ENCODE measurements around the gene SORCS3. TPM values are rescaled to one million over a fixed set of nuclear protein-coding genes. Genes with fewer than 3 reads are reported as not detected.

SORCS3 gene
- total and polyA plus RNA-seq, 7 donors, result 0.15 to 1.1 (median 0.33) TPM; not detected in 2

DNA sequence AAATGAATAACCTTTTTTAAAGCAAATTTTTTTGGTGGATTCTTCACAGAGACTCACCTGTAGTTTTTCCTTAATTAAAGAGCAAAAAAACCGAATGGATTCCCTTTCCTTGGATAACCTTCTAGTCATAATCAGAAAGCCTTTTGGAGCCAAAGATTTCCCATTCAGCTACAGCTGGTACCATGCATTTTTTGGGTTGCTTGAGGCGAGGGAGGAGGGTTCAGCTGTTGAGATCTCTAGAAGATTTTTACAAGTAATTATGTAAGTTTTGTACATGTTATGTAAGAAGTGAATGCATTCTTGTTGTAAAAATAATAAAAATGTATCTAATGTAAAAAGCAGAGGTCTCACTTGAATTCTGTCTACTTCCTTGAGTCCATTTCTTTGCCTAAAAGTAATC, 463.2 kb downstream of the SORCS3 start:
- no peak overlapping the region for H3K4me3 ChIP-seq
- H3K36me3 ChIP-seq, result no peaks in the 10 kb centered on the region
- intact Hi-C loops (cut with DNase I), result no loop called here
- no peaks in the 10 kb centered on the region for H3K27me3 ChIP-seq
- TF ChIP-seq POLR2AphosphoS5 (IDR thresholded peaks at IDR 0.05), result no peak
- TF ChIP-seq EP300 (IDR thresholded peaks at IDR 0.05), result no peak
- TF ChIP-seq, protein P1, sequence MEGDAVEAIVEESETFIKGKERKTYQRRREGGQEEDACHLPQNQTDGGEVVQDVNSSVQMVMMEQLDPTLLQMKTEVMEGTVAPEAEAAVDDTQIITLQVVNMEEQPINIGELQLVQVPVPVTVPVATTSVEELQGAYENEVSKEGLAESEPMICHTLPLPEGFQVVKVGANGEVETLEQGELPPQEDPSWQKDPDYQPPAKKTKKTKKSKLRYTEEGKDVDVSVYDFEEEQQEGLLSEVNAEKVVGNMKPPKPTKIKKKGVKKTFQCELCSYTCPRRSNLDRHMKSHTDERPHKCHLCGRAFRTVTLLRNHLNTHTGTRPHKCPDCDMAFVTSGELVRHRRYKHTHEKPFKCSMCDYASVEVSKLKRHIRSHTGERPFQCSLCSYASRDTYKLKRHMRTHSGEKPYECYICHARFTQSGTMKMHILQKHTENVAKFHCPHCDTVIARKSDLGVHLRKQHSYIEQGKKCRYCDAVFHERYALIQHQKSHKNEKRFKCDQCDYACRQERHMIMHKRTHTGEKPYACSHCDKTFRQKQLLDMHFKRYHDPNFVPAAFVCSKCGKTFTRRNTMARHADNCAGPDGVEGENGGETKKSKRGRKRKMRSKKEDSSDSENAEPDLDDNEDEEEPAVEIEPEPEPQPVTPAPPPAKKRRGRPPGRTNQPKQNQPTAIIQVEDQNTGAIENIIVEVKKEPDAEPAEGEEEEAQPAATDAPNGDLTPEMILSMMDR (IDR thresholded peaks at IDR 0.05), result no peak
- no peak for TF ChIP-seq POLR2A (IDR thresholded peaks at IDR 0.05)
- no peak for DNase-seq
- no peaks in the 10 kb centered on the region for H3K4me1 ChIP-seq
- H3K9me3 ChIP-seq, result no peaks in the 10 kb centered on the region
- WGBS, 2 donors, result 75 to 76% methylated on average over 2 of the region's 2 CpGs
- no peak overlapping the region for H3K27ac ChIP-seq

DNA sequence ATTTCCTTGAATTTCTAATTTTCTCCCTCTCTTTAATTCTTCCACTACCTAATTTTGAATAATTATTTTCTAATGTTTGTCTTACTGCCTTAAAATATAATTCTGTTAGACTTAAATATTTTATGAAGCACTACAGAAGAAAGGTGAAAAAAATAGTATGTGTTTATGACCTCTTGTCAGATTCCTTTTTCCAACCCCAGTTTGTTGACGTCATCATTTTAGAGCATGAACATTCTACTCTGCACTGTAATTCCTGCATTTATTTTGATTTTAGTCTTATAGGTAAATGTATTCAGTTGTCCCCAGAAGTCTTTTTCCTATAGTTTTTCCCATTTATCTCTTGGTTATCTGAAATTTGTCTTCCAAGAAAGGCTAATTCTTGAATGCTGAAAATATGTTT, 468.1 kb downstream of the SORCS3 start:
- no peak overlapping the region for H3K4me3 ChIP-seq
- DNase-seq, result no peak
- no peaks in the 10 kb centered on the region for H3K27me3 ChIP-seq
- no peak overlapping the region for H3K27ac ChIP-seq
- no peaks in the 10 kb centered on the region for H3K36me3 ChIP-seq
- no peaks in the 10 kb centered on the region for H3K9me3 ChIP-seq
- TF ChIP-seq POLR2AphosphoS5 (IDR thresholded peaks at IDR 0.05) (no peak), EP300 (IDR thresholded peaks at IDR 0.05) (no peak), POLR2A (IDR thresholded peaks at IDR 0.05) (no peak)
- TF ChIP-seq, protein P1 (IDR thresholded peaks at IDR 0.05), result no peak
- no peaks in the 10 kb centered on the region for H3K4me1 ChIP-seq
- intact Hi-C loops (cut with DNase I), result no loop called here
- WGBS, 2 donors, result 86% methylated on average over 1 of the region's 1 CpG

- no peaks in the 10 kb centered on the region for H3K4me1 ChIP-seq
- WGBS, 2 donors, result 62 to 68% methylated on average over 6 of the region's 6 CpGs
- no peaks in the 10 kb centered on the region for H3K9me3 ChIP-seq
- no peak for DNase-seq
- H3K4me3 ChIP-seq, result no peak overlapping the region
- no peaks in the 10 kb centered on the region for H3K36me3 ChIP-seq
- TF ChIP-seq EP300 (IDR thresholded peaks at IDR 0.05) (no peak), POLR2AphosphoS5 (IDR thresholded peaks at IDR 0.05) (no peak)
- TF ChIP-seq, protein P1 (IDR thresholded peaks at IDR 0.05), result no peak
- H3K27me3 ChIP-seq, result no peaks in the 10 kb centered on the region
- intact Hi-C loops (cut with DNase I), result no loop called here
- H3K27ac ChIP-seq, result no peak overlapping the region
These were observed 471.8 kb downstream of the SORCS3 start for GRCh38 chr10:105112862-105113261.

- 77 to 81% methylated on average over 3 of the region's 3 CpGs for WGBS, 2 donors
These were observed 472.6 kb downstream of the SORCS3 start for GRCh38 chr10:105113666-105114065.

DNA sequence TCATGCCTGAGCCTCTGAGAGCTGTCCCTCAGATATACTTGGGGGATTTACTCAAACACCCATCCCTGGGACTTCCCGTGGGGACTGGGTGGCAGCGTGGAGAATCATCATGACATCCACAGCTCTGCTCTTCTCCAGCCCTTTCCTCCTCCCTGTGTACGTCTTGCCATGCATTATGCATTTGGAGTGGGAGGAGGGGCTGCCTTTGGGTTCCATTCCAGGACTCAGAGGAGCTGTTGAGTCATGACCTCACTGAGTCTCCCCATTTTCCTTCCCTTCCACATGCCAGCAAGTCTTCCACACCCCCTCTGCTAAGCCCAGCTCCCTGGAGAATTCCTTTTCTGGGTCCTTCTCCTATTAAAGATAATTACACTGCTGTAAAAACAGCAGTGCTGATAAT, 480.7 kb downstream of the SORCS3 start:
- intact Hi-C loops (cut with DNase I), result no loop called here
- H3K4me1 ChIP-seq, result no peaks in the 10 kb centered on the region
- H3K36me3 ChIP-seq, result no peaks in the 10 kb centered on the region
- H3K9me3 ChIP-seq, result no peaks in the 10 kb centered on the region
- 84 to 89% methylated on average over 3 of the region's 3 CpGs for WGBS, 2 donors
- no peaks in the 10 kb centered on the region for H3K27me3 ChIP-seq
- H3K4me3 ChIP-seq, result no peak overlapping the region
- TF ChIP-seq POLR2AphosphoS5 (IDR thresholded peaks at IDR 0.05), result no peak
- no peak for DNase-seq
- no peak overlapping the region for H3K27ac ChIP-seq

More at GRCh38 chr10:105113666-105114065, 472.6 kb downstream of the SORCS3 start:
- TF ChIP-seq, protein P1 (IDR thresholded peaks at IDR 0.05), result no peak
- no peak for TF ChIP-seq POLR2AphosphoS5 (IDR thresholded peaks at IDR 0.05)
- no peak for TF ChIP-seq POLR2A (IDR thresholded peaks at IDR 0.05)
- TF ChIP-seq EP300 (IDR thresholded peaks at IDR 0.05), result no peak
- H3K4me1 ChIP-seq, result no peaks in the 10 kb centered on the region
- DNase-seq, result no peak
- intact Hi-C loops (cut with DNase I), result no loop called here
- no peaks in the 10 kb centered on the region for H3K27me3 ChIP-seq
- no peak overlapping the region for H3K27ac ChIP-seq
- no peaks in the 10 kb centered on the region for H3K9me3 ChIP-seq
- H3K4me3 ChIP-seq, result no peak overlapping the region
- no peaks in the 10 kb centered on the region for H3K36me3 ChIP-seq

All from sigmoid colon (tissue), 7 donors.